Fibroblast of the conjunctiva (primary cell): ENCODE results near the gene GOSR2.
"Not testable (repeated sequence)": the region's sequence is repeated elsewhere in the genome, so short reads cannot be mapped to it uniquely, and the experiment has no call there.

Experiments used
- DNase-seq: peaks from one replicate; pipeline ENCODE4 v3.0.0-alpha.2; 2010; ENCODE audit warnings: low read depth

Gene GOSR2

DNA sequence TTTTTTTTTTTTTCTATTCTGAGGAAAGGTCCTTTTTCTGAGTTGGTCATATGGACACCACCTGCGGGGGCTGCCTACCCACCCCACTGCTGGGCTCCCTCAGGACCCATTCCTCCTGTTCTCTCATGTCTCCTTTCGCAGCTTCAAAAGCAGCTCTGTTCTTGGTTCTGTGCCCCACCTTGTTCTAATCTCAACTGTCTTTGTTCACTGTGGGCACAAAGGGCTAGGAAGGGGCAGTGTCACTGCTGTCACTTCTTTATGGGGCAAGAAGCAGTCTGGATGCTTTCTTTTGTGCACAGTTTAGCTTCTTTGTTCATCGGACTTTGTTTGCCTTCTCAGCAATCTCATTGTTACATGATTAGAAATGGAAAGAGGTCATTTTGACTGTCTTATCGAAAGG is 7.1 kb downstream of the GOSR2 start:
- no peak for DNase-seq

DNA sequence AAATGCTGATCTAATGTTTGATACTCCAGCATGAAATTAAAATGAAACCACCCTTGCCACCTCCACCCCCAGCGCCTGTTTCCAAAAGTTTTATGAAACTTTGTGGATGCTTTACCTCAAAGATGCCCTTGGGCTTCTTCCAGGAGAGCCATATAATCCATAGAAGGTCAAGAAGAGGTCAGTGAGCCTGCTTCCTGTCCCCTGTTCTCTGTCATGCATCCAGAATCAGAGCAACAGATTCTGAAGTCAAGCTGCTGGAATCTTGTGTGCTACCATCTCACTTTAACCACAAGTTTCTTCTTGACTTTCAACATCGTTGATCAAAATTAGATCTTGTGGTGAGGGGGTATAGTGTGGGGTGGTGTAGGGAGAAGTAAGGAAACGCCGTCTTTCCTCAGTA is 8.6 kb downstream of the GOSR2 start:
- DNase-seq: no peak

DNA sequence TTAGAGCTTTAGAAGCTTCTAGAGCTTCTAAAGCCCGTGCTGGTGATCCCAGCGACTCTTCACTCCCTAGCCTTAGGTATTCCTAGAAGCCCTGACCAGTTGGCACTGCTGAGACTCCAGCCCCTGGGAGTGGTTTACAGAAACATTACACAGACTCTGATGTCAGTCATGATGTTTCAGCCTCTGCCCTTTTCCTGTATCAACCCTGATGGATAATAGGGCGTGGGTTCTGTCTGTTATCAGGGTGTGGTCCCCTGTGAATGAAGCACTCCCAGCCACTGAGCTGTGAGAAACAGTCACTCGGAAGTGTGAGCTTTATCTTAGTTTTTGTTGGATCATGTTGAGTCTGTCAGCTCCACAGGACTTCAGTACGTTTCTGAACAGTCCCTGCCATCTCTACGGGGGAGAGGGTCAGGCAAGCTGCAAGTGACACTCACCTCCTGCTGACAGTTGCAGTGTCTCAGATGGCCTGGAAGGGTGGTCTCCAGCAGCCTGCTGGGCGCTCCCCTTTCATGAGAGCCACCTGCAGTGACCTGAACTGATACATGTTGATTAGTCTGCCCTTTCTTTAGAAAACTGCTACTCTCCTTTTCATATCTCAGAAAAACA is 12.8 kb downstream of the GOSR2 start:
- no peak for DNase-seq

DNA sequence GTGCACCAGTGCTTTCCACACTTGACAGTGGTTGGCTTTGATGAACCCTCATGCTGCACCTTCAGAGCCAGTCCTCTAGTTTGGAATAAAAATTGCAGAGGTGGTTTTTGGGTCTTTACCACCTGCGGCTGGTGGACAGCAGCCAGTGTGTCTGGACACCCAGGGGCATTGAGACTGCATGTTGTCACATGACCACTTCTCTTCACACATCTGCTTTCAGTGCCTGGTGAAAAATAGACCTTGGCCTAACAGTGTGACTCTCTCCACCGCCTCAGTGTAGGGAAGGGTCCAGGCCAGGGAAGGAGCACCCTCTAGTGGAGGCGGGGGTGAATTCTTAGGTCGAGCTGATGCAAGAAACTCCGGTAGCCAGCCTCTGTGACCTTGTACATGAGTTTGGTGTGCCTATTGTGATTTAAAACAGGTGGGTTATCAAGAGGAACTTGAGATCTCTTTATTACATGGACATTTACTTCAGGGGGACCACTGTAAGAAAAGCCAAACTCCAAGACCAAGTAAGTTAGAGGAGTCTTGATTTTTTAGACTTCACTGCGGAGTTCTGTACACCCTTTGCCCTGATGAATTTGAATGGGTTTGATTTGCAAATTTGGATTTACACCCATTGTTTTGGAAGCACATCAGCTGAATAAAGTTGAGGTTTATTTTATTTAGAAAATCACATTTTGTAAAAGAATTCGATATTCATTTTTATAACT is 17.9 kb downstream of the GOSR2 start:
- peak; percentile 64 for DNase-seq

GRCh38 chr17:46942441-46943217 is 19.7 kb downstream of the GOSR2 start:
- DNase-seq: peak; percentile 63

DNA sequence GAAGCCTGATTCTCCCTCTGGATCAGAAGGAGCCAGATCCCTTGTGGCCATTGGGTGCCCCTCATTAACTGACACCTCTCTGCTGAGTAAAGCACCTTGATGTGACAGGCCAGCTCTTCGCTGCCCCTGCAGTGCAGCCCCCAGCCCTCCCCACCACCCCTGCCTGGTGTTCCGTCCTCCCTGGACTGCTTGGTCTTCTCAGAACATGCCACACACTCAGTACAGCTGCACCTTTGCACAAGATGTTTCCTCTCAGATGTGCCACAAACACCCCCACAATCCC is 20.2 kb downstream of the GOSR2 start:
- DNase-seq: no peak

DNA sequence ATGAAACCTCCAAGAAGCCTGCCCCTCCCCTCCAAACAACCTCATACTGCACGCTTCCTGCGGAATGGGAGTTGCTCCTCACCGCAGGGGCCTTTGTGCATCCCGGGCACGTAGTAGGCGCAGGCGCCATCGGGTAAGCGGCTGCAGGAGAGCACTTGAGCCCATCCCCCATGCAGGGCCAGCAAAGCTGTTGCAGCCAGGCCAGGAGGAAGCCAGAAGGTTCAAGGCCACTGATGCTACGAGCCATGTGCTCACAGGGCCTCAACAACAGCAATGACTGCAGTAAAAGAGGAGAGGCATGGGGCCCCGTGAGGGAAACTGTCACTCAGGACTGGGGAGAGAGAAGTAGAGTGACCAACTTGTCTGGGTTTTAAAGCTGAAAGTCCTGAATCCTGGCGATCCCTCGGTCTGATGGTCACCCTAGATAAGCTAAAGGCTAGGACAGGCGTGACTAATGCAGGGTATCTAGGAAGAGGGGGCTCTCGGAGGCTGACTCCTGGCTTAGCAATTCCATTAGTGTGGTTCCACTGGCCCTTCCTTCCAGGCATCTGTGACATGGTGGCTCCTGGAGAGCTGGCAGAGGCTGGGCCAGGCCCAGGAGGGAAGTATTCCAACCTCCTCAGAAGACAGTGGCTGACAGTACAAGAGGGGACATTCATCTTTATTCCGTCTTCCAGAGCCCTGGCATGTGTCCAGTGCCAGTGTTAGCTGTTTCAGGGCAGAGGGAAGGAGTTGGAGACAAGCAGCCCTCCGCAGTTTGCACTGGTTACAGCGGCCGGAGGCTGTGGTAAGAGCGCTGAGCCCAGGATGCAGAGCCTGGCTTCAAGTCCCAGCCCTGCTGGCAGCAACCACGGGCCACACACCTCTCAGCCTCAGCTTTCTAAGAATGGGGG is 20.8 kb downstream of the GOSR2 start:
- DNase-seq: no peak

DNA sequence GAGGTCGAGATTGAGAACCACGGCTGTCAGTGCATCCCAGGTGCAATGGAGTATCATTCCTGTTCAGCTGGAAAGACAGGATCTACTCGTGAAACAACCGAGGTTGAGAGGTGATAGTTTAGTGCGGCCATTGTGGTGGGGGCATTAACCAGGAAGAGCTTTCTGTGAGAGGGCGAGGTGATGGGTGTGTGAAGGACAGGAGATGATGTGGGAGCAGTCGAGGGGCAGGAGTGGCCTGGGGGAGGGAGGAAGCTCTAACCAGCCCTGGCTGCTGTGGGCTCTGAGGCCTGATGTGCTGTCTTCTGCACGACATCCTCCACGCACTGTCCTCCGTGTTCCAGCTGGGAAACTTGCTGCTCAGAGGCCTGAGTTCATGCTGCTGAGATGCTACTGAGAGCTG is 22.0 kb downstream of the GOSR2 start:
- DNase-seq: no peak

DNA sequence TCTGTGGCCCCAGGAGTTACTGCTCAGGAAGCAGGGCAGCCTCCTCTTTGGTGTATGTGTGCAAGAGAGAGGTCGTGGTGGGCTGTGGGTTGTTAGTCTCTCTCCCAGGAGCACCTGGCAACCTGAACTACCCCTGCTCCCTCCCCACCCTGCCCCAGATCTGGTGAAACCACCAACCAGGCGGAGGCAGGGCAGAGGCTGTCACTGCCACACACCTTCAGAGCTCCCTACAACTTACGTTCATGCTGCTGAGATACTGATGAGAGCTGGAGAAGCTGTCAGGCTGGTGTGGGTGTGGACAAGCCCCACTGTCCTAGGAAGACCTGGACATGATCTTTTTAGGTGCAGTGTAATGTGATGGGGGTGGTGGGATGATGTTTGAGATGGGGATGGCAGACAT is 24.3 kb downstream of the GOSR2 start:
- DNase-seq: no peak

DNA sequence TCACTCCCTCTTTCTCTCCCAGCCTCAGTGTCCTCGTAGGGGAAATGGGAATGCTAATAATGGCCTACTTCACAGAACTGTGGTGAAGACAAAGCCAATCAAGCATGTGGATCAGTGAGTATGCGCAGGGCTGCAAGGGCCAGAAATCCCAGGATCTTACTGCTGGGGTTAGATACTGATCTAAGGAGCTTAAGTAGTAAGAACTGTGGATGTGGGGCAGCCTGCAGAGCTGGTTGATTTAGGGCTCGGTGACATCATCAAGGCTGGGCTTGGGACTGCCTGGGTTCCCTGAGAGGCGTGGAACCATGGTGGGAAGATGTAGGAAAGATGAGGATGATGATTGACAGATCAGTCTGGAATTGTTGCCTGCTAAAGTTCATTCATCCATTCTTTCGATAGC is 25.6 kb downstream of the GOSR2 start:
- DNase-seq: no peak

DNA sequence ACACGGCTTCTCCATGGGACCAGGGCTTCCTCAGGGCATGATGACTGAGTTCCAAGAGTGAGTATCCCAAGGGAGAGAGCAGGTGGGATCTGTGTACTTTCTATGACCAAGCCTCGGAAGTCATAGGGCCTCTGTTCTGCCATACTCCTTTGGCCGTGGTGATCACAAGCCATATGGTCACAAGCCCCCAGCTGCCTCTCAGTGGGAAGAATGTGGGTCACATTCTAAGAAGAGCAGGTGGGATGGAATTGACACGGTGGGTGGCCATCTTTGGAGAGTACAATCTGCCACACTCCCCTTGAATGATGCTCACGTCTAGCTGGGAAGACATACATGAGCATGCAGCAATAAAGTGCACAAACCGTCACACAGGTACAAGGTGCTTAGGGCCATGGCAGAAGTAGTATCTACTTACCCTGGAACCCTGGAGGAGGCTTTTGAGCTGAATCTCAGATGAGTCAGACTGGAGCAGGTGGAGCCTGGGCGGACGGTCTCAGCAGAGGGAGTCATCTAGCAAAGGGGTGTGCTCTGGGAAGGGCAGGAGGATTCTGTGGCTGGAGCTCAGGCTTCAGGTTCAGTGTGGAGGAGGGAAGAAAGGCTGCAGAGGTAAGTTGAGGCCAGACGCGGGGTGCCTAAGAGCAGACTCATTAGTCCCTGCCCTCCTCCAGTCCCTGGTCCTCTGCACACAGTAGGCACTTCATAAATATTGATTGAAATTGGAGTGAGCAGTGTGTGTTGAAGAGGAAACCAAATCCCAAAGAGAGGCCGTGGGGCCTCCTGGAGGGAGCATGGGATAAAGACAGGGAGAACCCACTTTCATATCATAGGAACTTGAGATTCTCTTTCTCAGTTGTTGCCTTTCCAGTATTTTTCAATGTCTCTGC is 26.6 kb downstream of the GOSR2 start:
- no peak for DNase-seq

GRCh38 chr17:46950342-46950996 is 27.5 kb downstream of the GOSR2 start:
- DNase-seq: no peak

GRCh38 chr17:46950997-46951621 is 28.1 kb downstream of the GOSR2 start:
- no peak for DNase-seq

DNA sequence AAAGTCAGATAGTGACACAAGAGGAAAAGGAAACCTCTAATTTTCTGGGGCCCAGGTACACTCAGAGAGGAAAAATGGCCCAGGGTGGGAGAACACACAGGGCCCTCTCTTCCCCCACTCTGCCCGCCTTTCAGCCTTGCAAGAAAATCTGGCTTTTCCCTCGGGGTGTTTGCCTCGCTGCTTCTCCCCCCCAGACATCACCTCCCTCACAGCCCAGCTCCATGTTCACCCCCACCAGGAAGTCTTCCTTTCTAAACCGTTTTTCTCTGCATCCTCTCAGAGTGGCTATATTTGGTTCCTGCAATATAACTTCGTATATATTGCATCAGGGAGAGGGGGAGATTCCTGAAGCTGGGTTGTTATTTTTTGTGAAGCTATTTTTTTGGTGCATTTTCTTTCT is 28.7 kb downstream of the GOSR2 start:
- DNase-seq: no peak

GRCh38 chr17:46952115-46952514 is 29.2 kb downstream of the GOSR2 start:
- DNase-seq: no peak

DNA sequence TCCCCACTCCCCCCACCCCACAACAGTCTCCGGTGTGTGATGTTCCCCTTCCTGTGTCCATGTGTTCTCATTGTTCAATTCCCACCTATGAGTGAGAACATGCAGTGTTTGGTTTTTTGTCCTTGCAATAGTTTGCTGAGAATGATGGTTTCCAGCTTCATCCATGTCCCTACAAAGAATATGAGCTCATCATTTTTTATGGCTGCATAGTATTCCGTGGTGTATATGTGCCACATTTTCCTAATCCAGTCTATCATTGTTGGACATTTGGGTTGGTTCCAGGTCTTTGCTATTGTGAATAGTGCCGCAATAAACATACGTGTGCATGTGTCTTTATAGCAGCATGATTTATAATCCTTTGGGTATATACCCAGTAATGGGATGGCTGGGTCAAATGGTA is 30.2 kb downstream of the GOSR2 start:
- not testable (repeated sequence) for DNase-seq

DNA sequence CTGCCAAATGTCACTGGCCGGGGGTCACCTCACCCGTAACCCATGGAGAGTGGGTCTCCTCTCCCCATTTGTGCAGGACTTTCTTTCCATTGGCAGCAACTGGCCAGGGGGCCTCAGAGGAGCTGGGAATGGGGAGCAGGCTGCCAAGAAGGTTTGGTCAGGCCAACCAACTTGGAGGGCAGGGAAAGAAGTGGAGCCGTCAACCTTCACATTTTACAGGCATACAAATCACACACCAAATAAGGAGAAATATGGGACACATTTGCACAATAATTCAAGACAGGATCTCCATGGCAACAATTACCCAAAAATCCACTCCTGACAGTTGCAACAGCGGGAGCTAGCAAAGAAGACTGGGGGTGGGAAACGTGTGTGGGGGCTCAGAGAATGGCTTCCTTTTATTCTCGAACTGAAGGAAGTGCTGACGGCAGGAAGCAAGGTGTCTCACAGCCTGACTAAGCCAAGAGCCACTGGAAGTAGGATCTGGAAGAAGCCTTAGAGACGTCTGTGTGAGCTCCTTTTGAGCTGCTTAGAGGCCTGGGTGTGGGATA is 35.2 kb downstream of the GOSR2 start:
- no peak for DNase-seq

DNA sequence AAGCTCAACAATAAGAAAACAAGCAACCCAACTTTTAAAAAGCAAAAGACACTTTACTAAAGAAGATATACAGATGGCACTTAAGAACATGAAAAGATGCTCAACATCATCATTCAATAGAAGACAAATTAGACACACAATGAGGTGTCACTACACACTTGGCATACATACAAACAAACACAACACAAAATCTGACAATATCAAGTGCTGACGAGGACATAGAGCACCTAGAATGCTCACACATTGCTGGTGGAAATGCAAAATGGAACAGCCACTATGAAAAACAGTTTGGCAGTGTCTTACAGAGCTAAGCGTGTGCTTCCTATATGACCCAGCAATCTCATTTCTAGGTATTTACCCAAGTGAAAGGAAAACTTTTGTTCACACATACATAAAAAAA is 37.2 kb downstream of the GOSR2 start:
- no peak for DNase-seq

- DNase-seq: no peak
Observed at GRCh38 chr17:46962374-46962790, 39.4 kb downstream of the GOSR2 start.

DNA sequence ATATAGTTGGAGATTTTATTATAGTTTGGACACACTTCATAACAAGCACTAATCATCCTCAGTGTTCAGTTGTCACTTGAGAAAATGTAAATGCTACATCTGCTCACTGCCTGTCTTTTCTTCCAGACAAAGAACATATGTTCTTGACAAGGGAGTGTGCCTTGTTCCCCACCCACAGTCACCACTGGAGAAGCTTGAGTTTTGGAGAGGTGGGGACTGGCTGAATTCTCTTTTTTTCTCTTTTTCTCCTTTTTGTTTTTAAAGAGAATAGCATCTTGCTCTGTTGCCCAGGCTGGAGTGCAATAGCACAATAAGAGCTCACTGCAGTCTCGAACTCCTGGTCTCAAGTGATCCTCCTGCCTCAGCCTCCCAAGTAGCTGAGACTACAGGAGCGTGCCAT is 40.6 kb downstream of the GOSR2 start:
- DNase-seq: no peak
